ENCODE data around the gene SDC3.

- TF ChIP-seq CTCF (IDR thresholded peaks at IDR 0.05) (no peak), POLR2A (IDR thresholded peaks at IDR 0.05) (no peak)
These were observed 58.0 kb downstream of the SDC3 start for GRCh38 chr1:30850607-30851006.
